Measurements from ENCODE around the gene LPIN3.

Gene LPIN3

DNA sequence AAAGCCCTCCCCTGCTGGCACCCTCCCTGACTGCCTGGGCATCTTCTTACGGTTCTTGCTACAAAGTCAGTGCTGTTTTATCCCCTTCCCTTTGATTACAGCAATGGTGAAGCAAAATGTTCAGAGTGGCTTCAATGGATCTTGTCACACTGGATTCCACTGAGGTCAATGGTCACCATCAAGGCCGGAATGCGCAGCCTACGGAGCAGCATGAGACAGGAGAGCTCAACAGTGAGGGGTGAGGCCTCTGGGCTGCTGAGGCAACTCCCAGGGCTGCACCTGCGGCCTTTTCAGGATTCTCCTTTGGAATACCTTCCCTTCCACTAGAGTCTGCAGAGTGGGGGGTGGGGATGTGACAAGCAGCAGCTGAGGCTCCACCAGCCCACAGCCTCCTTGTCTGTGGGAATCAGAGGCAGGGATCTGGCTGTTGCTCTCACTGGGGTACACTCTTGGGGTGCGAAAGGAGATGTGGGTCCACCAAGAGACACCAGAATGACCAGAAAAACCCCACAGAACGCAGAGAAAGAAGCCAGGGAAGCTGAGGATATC, 66.3 kb downstream of the LPIN3 start:
- H3K27me3 ChIP-seq (ENCODE audit: low read depth, low read length), result no peaks in the 10 kb centered on the region
- no peak overlapping the region for H2AFZ ChIP-seq (ENCODE audit: low read depth, low read length)
- no peaks in the 10 kb centered on the region for H3K9me3 ChIP-seq (ENCODE audit: insufficient read depth, low read length)
- TF ChIP-seq, protein P1, sequence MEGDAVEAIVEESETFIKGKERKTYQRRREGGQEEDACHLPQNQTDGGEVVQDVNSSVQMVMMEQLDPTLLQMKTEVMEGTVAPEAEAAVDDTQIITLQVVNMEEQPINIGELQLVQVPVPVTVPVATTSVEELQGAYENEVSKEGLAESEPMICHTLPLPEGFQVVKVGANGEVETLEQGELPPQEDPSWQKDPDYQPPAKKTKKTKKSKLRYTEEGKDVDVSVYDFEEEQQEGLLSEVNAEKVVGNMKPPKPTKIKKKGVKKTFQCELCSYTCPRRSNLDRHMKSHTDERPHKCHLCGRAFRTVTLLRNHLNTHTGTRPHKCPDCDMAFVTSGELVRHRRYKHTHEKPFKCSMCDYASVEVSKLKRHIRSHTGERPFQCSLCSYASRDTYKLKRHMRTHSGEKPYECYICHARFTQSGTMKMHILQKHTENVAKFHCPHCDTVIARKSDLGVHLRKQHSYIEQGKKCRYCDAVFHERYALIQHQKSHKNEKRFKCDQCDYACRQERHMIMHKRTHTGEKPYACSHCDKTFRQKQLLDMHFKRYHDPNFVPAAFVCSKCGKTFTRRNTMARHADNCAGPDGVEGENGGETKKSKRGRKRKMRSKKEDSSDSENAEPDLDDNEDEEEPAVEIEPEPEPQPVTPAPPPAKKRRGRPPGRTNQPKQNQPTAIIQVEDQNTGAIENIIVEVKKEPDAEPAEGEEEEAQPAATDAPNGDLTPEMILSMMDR (IDR thresholded peaks at IDR 0.05; ENCODE audit: low read depth, low read length), result no peak
- TF ChIP-seq EZH2phosphoT487 (IDR thresholded peaks at IDR 0.05; ENCODE audit: low read depth), result no peak
- no peaks in the 10 kb centered on the region for H3K79me2 ChIP-seq (ENCODE audit: low read length)
- H3K4me2 ChIP-seq (ENCODE audit: low read length), result no peak overlapping the region
- H3K9ac ChIP-seq (ENCODE audit: low read length), result no peak overlapping the region
- no peak overlapping the region for H3K27ac ChIP-seq (ENCODE audit: low read length)
- H4K20me1 ChIP-seq (ENCODE audit: insufficient read depth, low read length), result no peaks in the 10 kb centered on the region
- H3K36me3 ChIP-seq (replicated peaks; ENCODE audit: low read depth, low read length), result peaks cover 75% of the 10 kb centered on the region
- H3K4me3 ChIP-seq (ENCODE audit: low read length), result no peak overlapping the region
- H3K4me1 ChIP-seq (ENCODE audit: low read length), result peaks cover 23% of the 10 kb centered on the region

DNA sequence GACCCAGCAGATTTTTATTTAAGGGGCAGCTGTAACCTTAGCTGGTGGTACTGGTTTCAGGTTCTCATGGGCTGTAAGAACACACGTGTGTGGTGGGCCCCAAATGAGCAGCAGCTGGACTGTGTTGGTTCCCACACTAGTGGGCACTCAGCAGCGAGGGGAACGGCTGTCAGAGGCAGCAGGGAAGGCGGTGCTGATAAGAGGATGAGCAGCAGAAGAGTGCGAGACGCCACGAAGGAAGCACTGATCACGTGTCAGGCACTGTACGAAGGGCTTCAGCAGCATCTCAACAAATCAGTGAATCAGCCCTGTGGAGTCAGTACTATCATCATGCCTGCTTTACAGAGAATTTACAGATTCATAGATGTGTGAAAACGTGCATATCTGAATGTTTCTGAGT, 67.0 kb downstream of the LPIN3 start:
- H3K36me3 ChIP-seq (replicated peaks; ENCODE audit: low read depth, low read length), result peaks cover 82% of the 10 kb centered on the region
- H3K27me3 ChIP-seq (ENCODE audit: low read depth, low read length), result no peaks in the 10 kb centered on the region
- H3K4me1 ChIP-seq (ENCODE audit: low read length), result peaks cover 23% of the 10 kb centered on the region
- H4K20me1 ChIP-seq (ENCODE audit: insufficient read depth, low read length), result no peaks in the 10 kb centered on the region
- H3K4me3 ChIP-seq (ENCODE audit: low read length), result no peak overlapping the region
- TF ChIP-seq EZH2phosphoT487 (IDR thresholded peaks at IDR 0.05; ENCODE audit: low read depth), result no peak
- TF ChIP-seq, protein P1 (IDR thresholded peaks at IDR 0.05; ENCODE audit: low read depth, low read length), result no peak
- no peak overlapping the region for H2AFZ ChIP-seq (ENCODE audit: low read depth, low read length)
- no peak overlapping the region for H3K4me2 ChIP-seq (ENCODE audit: low read length)
- H3K79me2 ChIP-seq (ENCODE audit: low read length), result no peaks in the 10 kb centered on the region
- H3K27ac ChIP-seq (ENCODE audit: low read length), result no peak overlapping the region
- H3K9me3 ChIP-seq (ENCODE audit: insufficient read depth, low read length), result no peaks in the 10 kb centered on the region
- no peak overlapping the region for H3K9ac ChIP-seq (ENCODE audit: low read length)

DNA sequence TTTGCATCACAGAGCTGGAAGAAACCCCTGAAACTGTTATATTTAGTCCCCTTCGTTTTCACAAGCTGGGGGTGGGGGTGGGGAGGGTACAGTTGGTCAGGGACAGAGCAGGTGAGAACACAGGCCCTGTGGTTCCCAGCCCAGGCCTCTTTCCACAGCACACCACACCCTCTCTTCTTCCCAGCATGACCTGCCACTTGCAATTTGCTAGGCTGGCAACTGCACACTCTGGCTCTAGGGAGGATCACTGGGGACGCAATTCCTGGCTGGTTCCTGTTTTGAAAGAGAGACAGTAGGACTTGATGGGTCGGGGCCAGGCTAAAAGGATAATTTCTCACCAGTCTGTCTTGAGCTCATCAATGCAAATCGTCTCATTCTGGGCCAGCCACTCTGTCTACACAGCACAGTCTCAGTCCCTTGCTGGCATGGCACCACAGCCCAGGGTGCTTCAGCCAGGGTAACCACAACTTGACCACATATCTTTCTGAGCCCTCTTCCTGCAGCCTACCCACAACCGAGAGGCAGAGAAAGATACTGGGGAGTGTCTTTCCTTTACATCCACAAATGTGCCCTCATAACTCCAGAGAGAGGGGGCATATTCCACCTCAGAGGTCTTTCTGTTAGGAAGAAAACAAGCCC, 67.7 kb downstream of the LPIN3 start:
- Histone ChIP-seq H2AFZ (ENCODE audit: low read depth, low read length) (no peak overlapping the region), H3K4me2 (ENCODE audit: low read length) (no peak overlapping the region), H4K20me1 (ENCODE audit: insufficient read depth, low read length) (no peaks in the 10 kb centered on the region), H3K79me2 (ENCODE audit: low read length) (no peaks in the 10 kb centered on the region), H3K27me3 (ENCODE audit: low read depth, low read length) (no peaks in the 10 kb centered on the region), H3K9ac (ENCODE audit: low read length) (no peak overlapping the region), H3K4me3 (ENCODE audit: low read length) (no peak overlapping the region), H3K36me3 (replicated peaks; ENCODE audit: low read depth, low read length) (peaks cover 82% of the 10 kb centered on the region), H3K27ac (ENCODE audit: low read length) (no peak overlapping the region), H3K4me1 (ENCODE audit: low read length) (peaks cover 17% of the 10 kb centered on the region), H3K9me3 (ENCODE audit: insufficient read depth, low read length) (no peaks in the 10 kb centered on the region)
- TF ChIP-seq, protein P1 (IDR thresholded peaks at IDR 0.05; ENCODE audit: low read depth, low read length), result no peak
- no peak for TF ChIP-seq EZH2phosphoT487 (IDR thresholded peaks at IDR 0.05; ENCODE audit: low read depth)

DNA sequence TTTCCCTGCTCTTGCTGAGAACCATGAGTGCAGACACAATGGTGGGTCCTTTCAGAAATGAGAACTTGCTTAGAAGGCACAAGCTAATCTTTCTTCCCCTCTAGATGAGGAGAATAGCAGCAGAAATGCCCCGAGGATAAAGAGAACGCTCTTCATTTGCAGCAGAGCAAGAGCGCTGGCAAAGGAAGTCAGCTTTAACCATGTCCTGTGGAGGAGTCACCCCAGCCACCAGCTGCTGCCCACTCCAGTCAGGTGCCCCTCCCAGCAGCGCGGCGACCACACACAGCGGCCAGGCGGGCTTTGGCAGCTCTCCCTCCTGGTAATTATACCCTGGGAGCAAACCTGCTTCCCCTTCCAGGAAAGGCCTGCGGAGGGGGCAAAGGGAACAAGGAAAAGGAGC, 68.4 kb downstream of the LPIN3 start:
- Histone ChIP-seq H2AFZ (ENCODE audit: low read depth, low read length) (no peak overlapping the region), H3K27ac (ENCODE audit: low read length) (no peak overlapping the region), H3K4me3 (ENCODE audit: low read length) (no peak overlapping the region), H3K4me1 (ENCODE audit: low read length) (peaks cover 13% of the 10 kb centered on the region), H3K9ac (ENCODE audit: low read length) (no peak overlapping the region), H3K36me3 (replicated peaks; ENCODE audit: low read depth, low read length) (peaks cover 85% of the 10 kb centered on the region), H3K9me3 (ENCODE audit: insufficient read depth, low read length) (no peaks in the 10 kb centered on the region), H3K4me2 (ENCODE audit: low read length) (no peak overlapping the region), H3K79me2 (ENCODE audit: low read length) (no peaks in the 10 kb centered on the region), H3K27me3 (ENCODE audit: low read depth, low read length) (no peaks in the 10 kb centered on the region), H4K20me1 (ENCODE audit: insufficient read depth, low read length) (no peaks in the 10 kb centered on the region)
- TF ChIP-seq, protein P1 (IDR thresholded peaks at IDR 0.05; ENCODE audit: low read depth, low read length), result no peak
- TF ChIP-seq EZH2phosphoT487 (IDR thresholded peaks at IDR 0.05; ENCODE audit: low read depth), result no peak
